H1 (cell line): ENCODE results near the gene SH3D19. TPM values are rescaled to one million over a fixed set of nuclear protein-coding genes. Genes with fewer than 3 reads are reported as not detected.

Experiments
- CTCF ChIA-PET: fragments of 300-600 bp; sonication (Branson Sonifier 250); formaldehyde crosslinking; loops from one replicate; lab custom pipeline; 2021; ENCODE audit not compliant: partially characterized antibody; lab: Charles Lee
- POLR2A ChIA-PET: fragments of 300-600 bp; sonication (Branson Sonifier 250); formaldehyde crosslinking; loops from one replicate; lab custom pipeline; 2021; ENCODE audit warnings: inconsistent platforms; ENCODE audit not compliant: partially characterized antibody; lab: Charles Lee
- DNase-seq, 2 experiments: peaks; one replicate each; pipeline versions ENCODE4 v3.0.0 to v3.0.0-alpha.2; 2010 to 2022; ENCODE audit warnings: low spot score in 2 of 2, low read depth in 1 of 2, mixed read lengths in 1 of 2
- FAIRE-seq: peaks from 2 replicates; lab custom pipeline; 2011; peaks lifted over from hg19 to GRCh38; lab: Jason Lieb, UNC
- H2AFZ ChIP-seq: 2 replicates; pipeline ENCODE4 v1.8.1; 2012; ENCODE audit warnings: low read length, inconsistent platforms
- H2AK5ac ChIP-seq: 2 replicates; pipeline ENCODE4 v1.6.1; 2013; ENCODE audit warnings: low read depth, low read length
- H2BK120ac ChIP-seq: replicated peaks from 2 replicates; pipeline ENCODE3; 2013; ENCODE audit warnings: low read depth, low read length, inconsistent platforms
- H2BK12ac ChIP-seq: 2 replicates; pipeline ENCODE4 v1.6.1; 2013; ENCODE audit warnings: low read depth, low read length
- H2BK15ac ChIP-seq: 2 replicates; pipeline ENCODE4 v1.6.1; 2013; ENCODE audit warnings: low read length
- H2BK20ac ChIP-seq: 2 replicates; pipeline ENCODE4 v1.6.1; 2013; ENCODE audit warnings: low read length
- H2BK5ac ChIP-seq: 2 replicates; pipeline ENCODE4 v1.6.1; 2013; ENCODE audit warnings: low read depth, low read length
- H3K14ac ChIP-seq: 2 replicates; pipeline ENCODE4 v1.6.1; 2013; ENCODE audit warnings: inconsistent platforms; ENCODE audit not compliant: insufficient read length
- H3K18ac ChIP-seq: 2 replicates; pipeline ENCODE4 v1.6.1; 2013; ENCODE audit warnings: low read length; ENCODE audit errors: extremely low read depth
- H3K23ac ChIP-seq: 2 replicates; pipeline ENCODE4 v1.6.1; 2013; ENCODE audit warnings: inconsistent platforms; ENCODE audit not compliant: insufficient read length
- H3K23me2 ChIP-seq: 2 replicates; pipeline ENCODE4 v1.6.1; 2013; ENCODE audit warnings: low read depth, low read length
- H3K27ac ChIP-seq: 2 replicates; pipeline ENCODE4 v1.6.1; 2011; ENCODE audit warnings: low read depth, low read length, inconsistent platforms
- H3K27me3 ChIP-seq, 4 experiments: replicated peaks in 1 of 4; 1 replicate in 1 of 4; 2 replicates in 3 of 4; pipeline versions ENCODE4 v1.6.1 to v1.8.1; 2011 to 2013; ENCODE audit warnings: low read length in 3 of 4, mild to moderate bottlenecking in 3 of 4, inconsistent platforms in 2 of 4, mixed read lengths in 2 of 4, moderate library complexity in 1 of 4; ENCODE audit not compliant: control insufficient read depth in 3 of 4, insufficient read depth in 3 of 4; ENCODE audit errors: extremely low read depth in 1 of 4
- H3K36me3 ChIP-seq, 4 experiments: 2 replicates each; pipeline versions ENCODE4 v1.6.1 to v1.8.1; 2011 to 2013; ENCODE audit warnings: mild to moderate bottlenecking in 4 of 4, low read length in 3 of 4, moderate library complexity in 2 of 4, control low read depth in 1 of 4, inconsistent platforms in 1 of 4; ENCODE audit not compliant: insufficient read depth in 4 of 4, control insufficient read depth in 2 of 4
- H3K4ac ChIP-seq: replicated peaks from 2 replicates; pipeline ENCODE3; 2013; ENCODE audit warnings: low read length, low read depth, mixed read lengths, inconsistent platforms; ENCODE audit not compliant: insufficient read length
- H3K4me1 ChIP-seq, 4 experiments: replicated peaks in 1 of 4; 1 replicate in 1 of 4; 2 replicates in 3 of 4; pipeline versions ENCODE4 v1.6.1 to v1.8.1; 2011 to 2013; ENCODE audit warnings: low read length in 3 of 4, inconsistent platforms in 2 of 4, mixed read lengths in 1 of 4; ENCODE audit not compliant: insufficient read depth in 4 of 4, control insufficient read depth in 3 of 4
- H3K4me2 ChIP-seq, 2 experiments: 2 replicates each; pipeline versions ENCODE4 v1.6.1 to v1.8.1; 2011 to 2013; ENCODE audit warnings: low read depth in 2 of 2, low read length in 2 of 2, control low read depth in 1 of 2, inconsistent platforms in 1 of 2, mild to moderate bottlenecking in 1 of 2; ENCODE audit not compliant: insufficient read depth in 1 of 2
- H3K4me3 ChIP-seq, 4 experiments: fragments of 200-600, 300-600 bp in 1 of 4; sonication (generic), shearing (Covaris generic), sonication (Bioruptor Twin) in 1 of 4; 2 replicates each; pipeline versions ENCODE4 v1.5.1 to v1.8.1; 2011 to 2016; ENCODE audit warnings: low read length in 4 of 4, low read depth in 3 of 4, control low read depth in 2 of 4, inconsistent platforms in 2 of 4, mild to moderate bottlenecking in 2 of 4, mixed read lengths in 1 of 4, moderate library complexity in 1 of 4; ENCODE audit not compliant: insufficient read depth in 2 of 4; ENCODE audit errors: extremely low read depth in 1 of 4
- H3K56ac ChIP-seq: replicated peaks from 2 replicates; pipeline ENCODE3; 2013; ENCODE audit warnings: low read depth, mild to moderate bottlenecking, mixed read lengths, low read length, inconsistent platforms; ENCODE audit not compliant: insufficient read length
- H3K79me1 ChIP-seq: 2 replicates; pipeline ENCODE4 v1.6.1; 2013; ENCODE audit warnings: low read depth, low read length, control low read depth
- H3K79me2 ChIP-seq, 2 experiments: 2 replicates each; pipeline versions ENCODE4 v1.6.1 to v1.8.1; 2012 to 2013; ENCODE audit warnings: low read length in 2 of 2, mild to moderate bottlenecking in 2 of 2, inconsistent platforms in 1 of 2; ENCODE audit not compliant: insufficient read depth in 2 of 2, control insufficient read depth in 1 of 2
- H3K9ac ChIP-seq, 4 experiments: replicated peaks in 1 of 4; 1 replicate in 1 of 4; 2 replicates in 3 of 4; pipeline versions ENCODE4 v1.6.1 to v1.8.1; 2011 to 2013; ENCODE audit warnings: low read depth in 3 of 4, low read length in 3 of 4, control low read depth in 2 of 4, mild to moderate bottlenecking in 2 of 4, moderate library complexity in 2 of 4, inconsistent platforms in 1 of 4; ENCODE audit errors: extremely low read depth in 1 of 4
- H3K9me3 ChIP-seq, 2 experiments: 2 replicates each; pipeline versions ENCODE4 v1.6.1 to v1.8.1; 2012 to 2013; ENCODE audit warnings: mild to moderate bottlenecking in 2 of 2, moderate library complexity in 2 of 2, control low read depth in 1 of 2, inconsistent platforms in 1 of 2, low read depth in 1 of 2, low read length in 1 of 2, mixed read lengths in 1 of 2; ENCODE audit not compliant: insufficient read depth in 2 of 2
- H4K20me1 ChIP-seq, 2 experiments: replicated peaks in 1 of 2; 2 replicates each; pipeline versions ENCODE3 to v1.8.1; 2011 to 2013; ENCODE audit warnings: inconsistent platforms in 2 of 2, low read length in 2 of 2, mild to moderate bottlenecking in 1 of 2; ENCODE audit not compliant: insufficient read depth in 2 of 2, control insufficient read depth in 1 of 2
- H4K5ac ChIP-seq: 2 replicates; pipeline ENCODE4 v1.6.1; 2013; ENCODE audit warnings: low read length, low read depth, mixed read lengths, inconsistent platforms; ENCODE audit not compliant: insufficient read length
- H4K8ac ChIP-seq: 2 replicates; pipeline ENCODE4 v1.8.0; 2013; ENCODE audit warnings: mild to moderate bottlenecking, moderate library complexity, low read length, inconsistent platforms; ENCODE audit not compliant: insufficient read depth; ENCODE audit errors: extremely low read depth
- H4K91ac ChIP-seq: replicated peaks from 2 replicates; pipeline ENCODE3; 2013; ENCODE audit warnings: low read length, mixed read lengths, inconsistent platforms; ENCODE audit not compliant: insufficient read length
- TAF7 ChIP-seq: optimal IDR thresholded peaks from 2 replicates; pipeline ENCODE3; 2011; ENCODE audit warnings: low read depth, mild to moderate bottlenecking, inconsistent platforms, low read length, moderate library complexity, borderline replicate concordance
- WGBS, 2 experiments: shearing (Covaris generic) in 1 of 2; methylation state at CpG; one replicate each; pipeline versions ENCODE4 v1.1.6 to v1.1.7; 2013 to 2015; ENCODE audit warnings: low lambda C conversion rate in 2 of 2, mixed read lengths in 2 of 2, inconsistent platforms in 1 of 2, low coverage in 1 of 2, missing lambda C conversion rate in 1 of 2; ENCODE audit not compliant: insufficient replicate concordance in 2 of 2, insufficient coverage in 1 of 2, insufficient read length in 1 of 2; ENCODE audit errors: extremely low coverage in 1 of 2, missing lambda C conversion rate in 1 of 2; 5-methylcytosine and 5-hydroxymethylcytosine counted together
- polyA plus RNA-seq, 7 experiments: library from polyadenylated mRNA; depleted of rRNA in 3 of 7; stranded (reverse) in 5 of 7; unstranded in 2 of 7; fragments of >200 nt in 5 of 7; fragments of 200-250 nt in 2 of 7; gene quantifications; 1 replicate in 5 of 7; 2 replicates in 1 of 7; 4 replicates in 1 of 7; pipeline versions ENCODE4 v1.2.1 to v1.2.3, GENCODE V29; 2011 to 2013; ENCODE audit warnings: missing spikeins in 2 of 7, mixed read lengths in 2 of 7
- total RNA-seq: library from RNA; stranded (reverse); fragmentation: NEBNext Ultra II Directional; extraction: Animal tissue kit (Norgen Biotek cat#: 25700); gene quantifications from 2 replicates; pipeline ENCODE4 v1.2.1, GENCODE V29; 2021
- TF ChIP-seq, protein P1 (sequence below): IDR thresholded peaks from 2 replicates; pipeline ENCODE4 v1.6.1; 2011; ENCODE audit warnings: low read length, improper control_type of control experiment

The SH3D19 gene
- total and polyA plus RNA-seq, 2 of the 8 experiments (the other 6 are each of a cell fraction or from before 2014, with no cell fraction given), result 11.7 to 51.3 TPM

DNA sequence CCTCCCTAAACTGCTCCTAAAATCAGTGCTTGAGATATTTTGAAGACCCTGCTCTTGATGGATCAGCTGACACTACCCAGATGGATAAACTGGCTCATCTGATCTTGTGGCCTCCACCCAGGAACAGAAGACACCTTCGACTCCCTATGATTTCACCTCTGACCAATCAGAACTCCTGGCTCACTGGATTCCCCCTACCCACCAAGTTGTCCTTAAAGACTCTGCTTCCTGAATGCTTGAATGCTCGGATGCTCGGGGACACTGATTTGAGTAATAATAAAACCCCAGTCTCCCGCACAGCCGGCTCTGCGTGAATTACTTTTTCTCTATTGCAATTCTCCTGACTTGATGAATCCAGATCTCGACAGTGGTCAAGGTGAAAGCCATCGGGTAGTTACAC lies 237.9 kb downstream of the SH3D19 start:
- H2BK120ac ChIP-seq, result no peak overlapping the region
- H2BK20ac ChIP-seq, result no peak overlapping the region
- no peaks in the 10 kb centered on the region for H3K9me3 ChIP-seq
- no peak overlapping the region for H2BK15ac ChIP-seq
- peak; percentile 39 for FAIRE-seq
- H3K4ac ChIP-seq, result no peak overlapping the region
- no peaks in the 10 kb centered on the region for H3K23me2 ChIP-seq
- H2BK5ac ChIP-seq, result no peak overlapping the region
- DNase-seq, result no peak
- peaks cover 0 to 4% (median 3%) of the 10 kb centered on the region in 4 experiments; a peak in 1 of 7 replicates for H3K4me1 ChIP-seq
- TF ChIP-seq, protein P1, sequence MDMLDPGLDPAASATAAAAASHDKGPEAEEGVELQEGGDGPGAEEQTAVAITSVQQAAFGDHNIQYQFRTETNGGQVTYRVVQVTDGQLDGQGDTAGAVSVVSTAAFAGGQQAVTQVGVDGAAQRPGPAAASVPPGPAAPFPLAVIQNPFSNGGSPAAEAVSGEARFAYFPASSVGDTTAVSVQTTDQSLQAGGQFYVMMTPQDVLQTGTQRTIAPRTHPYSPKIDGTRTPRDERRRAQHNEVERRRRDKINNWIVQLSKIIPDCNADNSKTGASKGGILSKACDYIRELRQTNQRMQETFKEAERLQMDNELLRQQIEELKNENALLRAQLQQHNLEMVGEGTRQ, result no peak
- no peak for TF ChIP-seq TAF7
- TF ChIP-seq, all 59 proteins: peak for 0
- Histone ChIP-seq H3K18ac (no peak overlapping the region), H3K27me3 (no peaks in the 10 kb centered on the region), H4K91ac (no peak overlapping the region), H3K23ac (no peak overlapping the region), H2AFZ (peak overlapping the region; percentile 14; the same call in 1 of the 2 replicates), H2AK5ac (no peak overlapping the region), H3K9ac (no peak overlapping the region), H3K36me3 (no peaks in the 10 kb centered on the region), H4K5ac (no peak overlapping the region), H3K79me1 (no peaks in the 10 kb centered on the region), H4K8ac (no peak overlapping the region), H3K56ac (no peak overlapping the region), H3K14ac (no peak overlapping the region), H3K27ac (no peak overlapping the region), H3K4me2 (no peak overlapping the region), H3K79me2 (no peaks in the 10 kb centered on the region), H2BK12ac (no peak overlapping the region), H4K20me1 (no peaks in the 10 kb centered on the region), H3K4me3 (no peak overlapping the region)
- CTCF ChIA-PET, result interaction anchor here (0.6 kb wide), 1 partner anchor 517 kb away, joined by 3 read pairs; no protein-coding TSS in a partner anchor
- 64% methylated on average over 8 of the region's 8 CpGs; no CpG with 5 or more reads in 1 of the 2 experiments for WGBS, 2 experiments
- POLR2A ChIA-PET, result interaction anchor here (0.6 to 4.3 kb wide), 4 partner anchors 12 to 159 kb away, joined by 3 to 37 read pairs (median 4); partner anchors contain the start of gene RPS3A
